PC-3 (cell line): ENCODE measurements around the gene OR10G4.

Experiments
- EZH2 ChIP-seq: fragments of 300-600 bp; sonication (generic); IDR thresholded peaks from one replicate; pipeline ENCODE4 v1.6.1; 2017; ENCODE audit warnings: antibody characterized with exemption, mild to moderate bottlenecking, low read length; ENCODE audit not compliant: unreplicated experiment
- EZH2phosphoT487 ChIP-seq: fragments of 300-600 bp; sonication (generic); IDR thresholded peaks from 2 replicates; pipeline ENCODE4 v1.6.1; 2018; ENCODE audit warnings: mild to moderate bottlenecking, antibody characterized with exemption, low read length, borderline replicate concordance
- TF ChIP-seq, protein P1 (sequence below): fragments of 300-600 bp; sonication (generic); conservative IDR thresholded peaks from 2 replicates; pipeline ENCODE4 v1.5.1; 2017; ENCODE audit warnings: antibody characterized with exemption, low read depth, mild to moderate bottlenecking, low read length

DNA sequence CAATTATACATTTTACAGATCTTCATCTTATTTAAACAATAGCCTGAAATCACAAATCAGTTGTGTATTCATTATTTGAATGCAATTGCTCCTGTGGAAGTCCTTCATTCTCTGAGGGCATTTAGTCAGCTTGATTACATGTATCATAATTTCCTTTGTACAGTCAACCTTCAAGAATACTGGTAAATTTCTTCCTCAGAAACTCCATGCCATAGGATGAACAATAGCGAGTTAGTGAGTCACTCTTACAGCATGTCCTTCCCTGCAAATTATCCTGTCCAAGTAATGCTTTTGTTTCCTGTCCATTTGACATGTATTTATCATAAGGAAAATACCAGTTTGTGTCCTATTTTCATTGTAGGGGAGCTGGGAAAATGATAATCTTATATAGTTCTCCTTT is 39.0 kb upstream of the OR10G4 start:
- TF ChIP-seq EZH2 (no peak), EZH2phosphoT487 (no peak)
- TF ChIP-seq, protein P1, sequence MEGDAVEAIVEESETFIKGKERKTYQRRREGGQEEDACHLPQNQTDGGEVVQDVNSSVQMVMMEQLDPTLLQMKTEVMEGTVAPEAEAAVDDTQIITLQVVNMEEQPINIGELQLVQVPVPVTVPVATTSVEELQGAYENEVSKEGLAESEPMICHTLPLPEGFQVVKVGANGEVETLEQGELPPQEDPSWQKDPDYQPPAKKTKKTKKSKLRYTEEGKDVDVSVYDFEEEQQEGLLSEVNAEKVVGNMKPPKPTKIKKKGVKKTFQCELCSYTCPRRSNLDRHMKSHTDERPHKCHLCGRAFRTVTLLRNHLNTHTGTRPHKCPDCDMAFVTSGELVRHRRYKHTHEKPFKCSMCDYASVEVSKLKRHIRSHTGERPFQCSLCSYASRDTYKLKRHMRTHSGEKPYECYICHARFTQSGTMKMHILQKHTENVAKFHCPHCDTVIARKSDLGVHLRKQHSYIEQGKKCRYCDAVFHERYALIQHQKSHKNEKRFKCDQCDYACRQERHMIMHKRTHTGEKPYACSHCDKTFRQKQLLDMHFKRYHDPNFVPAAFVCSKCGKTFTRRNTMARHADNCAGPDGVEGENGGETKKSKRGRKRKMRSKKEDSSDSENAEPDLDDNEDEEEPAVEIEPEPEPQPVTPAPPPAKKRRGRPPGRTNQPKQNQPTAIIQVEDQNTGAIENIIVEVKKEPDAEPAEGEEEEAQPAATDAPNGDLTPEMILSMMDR, result no peak
